Thyroid gland (tissue), 4 donors: ENCODE measurements around the gene TDRD1. TPM values are rescaled to one million over a fixed set of nuclear protein-coding genes. Genes with fewer than 3 reads are reported as not detected.
A peak's percentile ranks its signal among the peaks of the same experiment; 100 is the strongest.

ENCODE experiments used
- DNase-seq, 2 donors: peaks; one replicate each; pipeline ENCODE4 v3.0.0-alpha.2; 2019
- H3K27ac ChIP-seq, 3 donors: fragments of 200-600 bp; sonication (generic); 1 replicate in 2 of 3; 2 replicates in 1 of 3; pipeline ENCODE4 v1.5.1; 2016 to 2019; ENCODE audit warnings: mild to moderate bottlenecking in 1 of 3, moderate library complexity in 1 of 3
- H3K27me3 ChIP-seq: fragments of 200-600 bp; sonication (generic); one replicate; pipeline ENCODE4 v1.5.1; 2019
- H3K36me3 ChIP-seq, 2 donors: fragments of 200-600 bp; sonication (generic); one replicate each; pipeline ENCODE4 v1.5.1; 2016 to 2019
- H3K4me1 ChIP-seq, 2 donors: fragments of 200-600 bp; sonication (generic); one replicate each; pipeline ENCODE4 v1.5.1; 2017 to 2019
- H3K4me3 ChIP-seq, 3 donors: fragments of 200-600 bp; sonication (generic); replicated peaks in 1 of 3; 1 replicate in 2 of 3; 2 replicates in 1 of 3; pipeline ENCODE4 v1.5.1; 2016; ENCODE audit warnings: mild to moderate bottlenecking in 1 of 3
- H3K9me3 ChIP-seq: fragments of 200-600 bp; sonication (generic); one replicate; pipeline ENCODE4 v1.5.1; 2017
- CTCF ChIP-seq, 6 experiments: fragments of 200-600 bp in 3 of 6; fragments of 450-650 bp in 3 of 6; sonication (generic) in 3 of 6; IDR thresholded peaks; one replicate each; pipeline ENCODE4 v1.5.1; 2016 to 2019; ENCODE audit warnings: antibody characterized with exemption in 6 of 6, mild to moderate bottlenecking in 2 of 6, inconsistent platforms in 1 of 6, moderate library complexity in 1 of 6
- POLR2A ChIP-seq, 2 donors: fragments of 450-650 bp; IDR thresholded peaks; one replicate each; pipeline ENCODE4 v1.6.1; 2017; ENCODE audit warnings: antibody characterized with exemption in 2 of 2, mild to moderate bottlenecking in 2 of 2, moderate library complexity in 1 of 2
- WGBS, 2 donors: methylation state at CpG; one replicate each; pipeline ENCODE4 v1.1.5; 2017; 5-methylcytosine and 5-hydroxymethylcytosine counted together
- intact Hi-C: fragments of 100-400 bp; cut with DNase I; formaldehyde crosslinking; loops from one replicate; pipeline ENCODE4 v1.15.1; 2023
- total RNA-seq, 4 donors: library from RNA; depleted of rRNA; stranded (reverse); fragments of >200 nt; gene quantifications; one replicate each; pipeline ENCODE4 v1.2.3, GENCODE V29; 2016

TDRD1 gene
- total RNA-seq, 4 donors from 2014 or later, result 0.22 to 0.67 TPM; not detected in 2

GRCh38 chr10:114181971-114182370, 2.8 kb downstream of the TDRD1 start:
- Histone ChIP-seq H3K36me3 (no peaks in the 10 kb centered on the region), H3K27ac (no peak overlapping the region), H3K9me3 (no peaks in the 10 kb centered on the region), H3K4me3 (no peak overlapping the region), H3K4me1 (no peaks in the 10 kb centered on the region), H3K27me3 (no peaks in the 10 kb centered on the region)
- no peak for TF ChIP-seq POLR2A (IDR thresholded peaks at IDR 0.05)
- TF ChIP-seq CTCF (IDR thresholded peaks at IDR 0.05), result no peak
- DNase-seq, result peak; percentile 14 to 40
- 36 to 55% methylated on average over 5 of the region's 5 CpGs for whole genome bisulfite sequencing, 2 donors
- intact Hi-C loops, result no loop called here

- DNase-seq, result peak in 1 of 2 donors; percentile 15
- H3K36me3 ChIP-seq, result no peaks in the 10 kb centered on the region
- TF ChIP-seq CTCF (IDR thresholded peaks at IDR 0.05), result no peak
- no peak for TF ChIP-seq POLR2A (IDR thresholded peaks at IDR 0.05)
- intact Hi-C loops, result no loop called here
- 73 to 81% methylated on average over 9 of the region's 9 CpGs for WGBS, 2 donors
- no peak overlapping the region for H3K27ac ChIP-seq
- no peaks in the 10 kb centered on the region for H3K4me1 ChIP-seq
- no peaks in the 10 kb centered on the region for H3K27me3 ChIP-seq
- H3K4me3 ChIP-seq, result no peak overlapping the region
- H3K9me3 ChIP-seq, result no peaks in the 10 kb centered on the region
Measured at GRCh38 chr10:114183563-114183962, 4.4 kb downstream of the TDRD1 start.

GRCh38 chr10:114184276-114184675, 5.1 kb downstream of the TDRD1 start:
- Histone ChIP-seq H3K9me3 (no peaks in the 10 kb centered on the region), H3K36me3 (no peaks in the 10 kb centered on the region), H3K27me3 (no peaks in the 10 kb centered on the region), H3K4me3 (no peak overlapping the region), H3K27ac (no peak overlapping the region), H3K4me1 (no peaks in the 10 kb centered on the region)
- DNase-seq, result no peak
- intact Hi-C loops, result no loop called here
- WGBS, 2 donors, result 94 to 95% methylated on average over 5 of the region's 5 CpGs
- no peak for TF ChIP-seq CTCF (IDR thresholded peaks at IDR 0.05)
- TF ChIP-seq POLR2A (IDR thresholded peaks at IDR 0.05), result no peak

GRCh38 chr10:114188001-114188400, 8.8 kb downstream of the TDRD1 start:
- Histone ChIP-seq H3K36me3 (no peaks in the 10 kb centered on the region), H3K4me1 (no peaks in the 10 kb centered on the region), H3K27ac (no peak overlapping the region), H3K9me3 (no peaks in the 10 kb centered on the region), H3K4me3 (no peak overlapping the region), H3K27me3 (no peaks in the 10 kb centered on the region)
- no peak for DNase-seq
- no peak for TF ChIP-seq POLR2A (IDR thresholded peaks at IDR 0.05)
- 82 to 85% methylated on average over 3 of the region's 3 CpGs for WGBS, 2 donors
- intact Hi-C loops, result no loop called here

GRCh38 chr10:114188900-114189299, 9.7 kb downstream of the TDRD1 start:
- Histone ChIP-seq H3K27me3 (no peaks in the 10 kb centered on the region), H3K4me1 (no peaks in the 10 kb centered on the region), H3K36me3 (no peaks in the 10 kb centered on the region), H3K4me3 (no peak overlapping the region), H3K27ac (no peak overlapping the region), H3K9me3 (no peaks in the 10 kb centered on the region)
- WGBS, 2 donors, result 98 to 100% methylated on average over 3 of the region's 3 CpGs
- DNase-seq, result no peak
- intact Hi-C loops, result no loop called here
- TF ChIP-seq POLR2A (IDR thresholded peaks at IDR 0.05) (no peak), CTCF (IDR thresholded peaks at IDR 0.05) (no peak)

- Histone ChIP-seq H3K27me3 (no peaks in the 10 kb centered on the region), H3K4me1 (no peaks in the 10 kb centered on the region), H3K27ac (no peak overlapping the region), H3K36me3 (no peaks in the 10 kb centered on the region), H3K4me3 (no peak overlapping the region), H3K9me3 (no peaks in the 10 kb centered on the region)
- intact Hi-C loops, result no loop called here
- DNase-seq, result no peak
- TF ChIP-seq CTCF (IDR thresholded peaks at IDR 0.05), result no peak
- TF ChIP-seq POLR2A (IDR thresholded peaks at IDR 0.05), result no peak
- 93 to 96% methylated on average over 8 of the region's 8 CpGs for WGBS, 2 donors
Measured at GRCh38 chr10:114189700-114190099, 10.5 kb downstream of the TDRD1 start.
